Measurements from ENCODE around the gene MGA.

Gene MGA

DNA sequence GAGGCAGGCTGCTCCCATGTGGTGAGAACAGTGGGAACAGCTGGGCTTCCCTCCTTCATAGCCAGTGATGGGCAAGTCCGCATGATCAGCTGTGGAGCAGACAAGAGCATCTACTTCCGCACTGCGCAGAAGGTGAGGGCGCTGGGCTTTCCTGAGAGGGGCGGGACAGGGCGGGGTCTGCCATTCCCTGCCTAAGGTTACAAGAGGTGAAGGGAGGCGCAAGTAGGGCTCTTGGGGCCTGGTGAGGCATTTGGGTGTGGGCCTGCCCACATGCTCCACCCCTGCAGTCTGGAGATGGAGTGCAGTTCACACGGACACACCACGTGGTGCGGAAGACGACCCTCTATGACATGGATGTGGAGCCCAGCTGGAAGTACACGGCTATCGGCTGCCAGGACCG is 157.1 kb downstream of the MGA start:
- Histone ChIP-seq H3K4me3 (ENCODE audit: low read length in 2 of 2) (no peak overlapping the region), H3K23ac (ENCODE audit: low read depth, low read length, poor library complexity) (no peak overlapping the region), H3K9ac (ENCODE audit: low read depth, low read length, poor library complexity) (no peak overlapping the region), H3K9me3 (replicated peaks in 1 of 2; ENCODE audit: control insufficient read depth in 2 of 2, insufficient read depth in 1 of 2, low read depth in 1 of 2, low read length in 2 of 2) (no peaks in the 10 kb centered on the region), H3K18ac (ENCODE audit: low read length) (no peak overlapping the region), H2BK5ac (ENCODE audit: low read length) (no peak overlapping the region), H2BK12ac (ENCODE audit: low read length) (no peak overlapping the region), H2BK15ac (ENCODE audit: low read length) (no peak overlapping the region), H3K79me1 (ENCODE audit: low read depth, low read length) (no peaks in the 10 kb centered on the region), H3K27ac (replicated peaks; ENCODE audit: low read length) (no peak overlapping the region), H3K14ac (ENCODE audit: low read length) (no peak overlapping the region), H3K36me3 (replicated peaks in 1 of 2; ENCODE audit: control insufficient read depth in 2 of 2, insufficient read depth in 2 of 2, low read length in 2 of 2) (peaks cover 26 to 72% of the 10 kb centered on the region in 2 donors), H4K91ac (ENCODE audit: low read depth, low read length, poor library complexity) (no peak overlapping the region), H3K4me2 (ENCODE audit: insufficient read depth, low read length, poor library complexity, severe bottlenecking) (no peak overlapping the region), H3K4me1 (ENCODE audit: control insufficient read depth in 2 of 2, insufficient read depth in 1 of 2, low read depth in 1 of 2, low read length in 2 of 2) (no peaks in the 10 kb centered on the region), H2BK120ac (ENCODE audit: low read depth, low read length) (no peak overlapping the region), H2AK5ac (ENCODE audit: low read depth, low read length) (no peak overlapping the region), H3K4ac (ENCODE audit: low read length) (no peak overlapping the region), H4K8ac (ENCODE audit: low read depth, low read length) (no peak overlapping the region), H3K27me3 (ENCODE audit: control insufficient read depth in 3 of 3, insufficient read depth in 3 of 3, low read depth in 1 of 3, low read length in 3 of 3) (no peaks in the 10 kb centered on the region), H2AFZ (ENCODE audit: low read length) (no peak overlapping the region)
- no CpG with 5 or more reads among the region's 14 CpGs for WGBS, 2 donors (ENCODE audit: extremely low coverage in 2 of 2, insufficient read length in 2 of 2, insufficient replicate concordance in 1 of 2)
- no peak for DNase-seq (ENCODE audit: low spot score)

DNA sequence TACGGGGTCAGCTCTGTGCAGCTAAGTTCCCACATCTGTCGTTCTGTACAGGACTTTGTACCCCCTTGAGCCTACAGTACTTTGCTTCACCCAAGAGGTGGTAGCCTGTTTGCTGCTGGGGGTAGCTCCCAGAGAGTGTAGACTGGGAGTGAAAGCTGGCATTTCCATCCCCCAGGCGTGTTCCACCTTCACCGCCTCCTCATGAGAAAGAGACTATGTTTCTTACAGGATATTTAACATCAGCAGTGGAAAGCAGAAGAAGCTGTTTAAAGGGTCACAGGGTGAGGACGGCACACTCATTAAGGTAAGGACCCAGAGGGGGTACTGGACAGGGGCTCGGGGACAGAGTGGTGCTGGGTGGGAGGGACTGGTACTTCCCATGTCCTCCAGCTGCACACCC is 157.6 kb downstream of the MGA start:
- H2BK5ac ChIP-seq (ENCODE audit: low read length), result no peak overlapping the region
- H2BK12ac ChIP-seq (ENCODE audit: low read length), result no peak overlapping the region
- H3K4me2 ChIP-seq (ENCODE audit: insufficient read depth, low read length, poor library complexity, severe bottlenecking), result no peak overlapping the region
- H3K14ac ChIP-seq (ENCODE audit: low read length), result no peak overlapping the region
- no peaks in the 10 kb centered on the region for H3K79me1 ChIP-seq (ENCODE audit: low read depth, low read length)
- no peak overlapping the region for H3K9ac ChIP-seq (ENCODE audit: low read depth, low read length, poor library complexity)
- no peaks in the 10 kb centered on the region for H3K4me1 ChIP-seq (ENCODE audit: control insufficient read depth in 2 of 2, insufficient read depth in 1 of 2, low read depth in 1 of 2, low read length in 2 of 2)
- H3K27ac ChIP-seq (replicated peaks; ENCODE audit: low read length), result no peak overlapping the region
- no peak overlapping the region for H3K4me3 ChIP-seq (ENCODE audit: low read length in 2 of 2)
- no peak overlapping the region for H2AK5ac ChIP-seq (ENCODE audit: low read depth, low read length)
- no peak overlapping the region for H3K23ac ChIP-seq (ENCODE audit: low read depth, low read length, poor library complexity)
- no peak for DNase-seq (ENCODE audit: low spot score)
- WGBS, 2 donors (ENCODE audit: extremely low coverage in 2 of 2, insufficient read length in 2 of 2, insufficient replicate concordance in 1 of 2), result no CpG with 5 or more reads among the region's 6 CpGs
- H4K91ac ChIP-seq (ENCODE audit: low read depth, low read length, poor library complexity), result no peak overlapping the region
- H3K9me3 ChIP-seq (replicated peaks in 1 of 2; ENCODE audit: control insufficient read depth in 2 of 2, insufficient read depth in 1 of 2, low read depth in 1 of 2, low read length in 2 of 2), result no peaks in the 10 kb centered on the region
- no peak overlapping the region for H2AFZ ChIP-seq (ENCODE audit: low read length)
- H3K36me3 ChIP-seq (replicated peaks in 1 of 2; ENCODE audit: control insufficient read depth in 2 of 2, insufficient read depth in 2 of 2, low read length in 2 of 2), result peaks cover 28 to 77% of the 10 kb centered on the region in 2 donors
- no peak overlapping the region for H3K4ac ChIP-seq (ENCODE audit: low read length)
- H4K8ac ChIP-seq (ENCODE audit: low read depth, low read length), result no peak overlapping the region
- H2BK15ac ChIP-seq (ENCODE audit: low read length), result no peak overlapping the region
- no peak overlapping the region for H2BK120ac ChIP-seq (ENCODE audit: low read depth, low read length)
- H3K27me3 ChIP-seq (ENCODE audit: control insufficient read depth in 3 of 3, insufficient read depth in 3 of 3, low read depth in 1 of 3, low read length in 3 of 3), result no peaks in the 10 kb centered on the region
- H3K18ac ChIP-seq (ENCODE audit: low read length), result no peak overlapping the region

DNA sequence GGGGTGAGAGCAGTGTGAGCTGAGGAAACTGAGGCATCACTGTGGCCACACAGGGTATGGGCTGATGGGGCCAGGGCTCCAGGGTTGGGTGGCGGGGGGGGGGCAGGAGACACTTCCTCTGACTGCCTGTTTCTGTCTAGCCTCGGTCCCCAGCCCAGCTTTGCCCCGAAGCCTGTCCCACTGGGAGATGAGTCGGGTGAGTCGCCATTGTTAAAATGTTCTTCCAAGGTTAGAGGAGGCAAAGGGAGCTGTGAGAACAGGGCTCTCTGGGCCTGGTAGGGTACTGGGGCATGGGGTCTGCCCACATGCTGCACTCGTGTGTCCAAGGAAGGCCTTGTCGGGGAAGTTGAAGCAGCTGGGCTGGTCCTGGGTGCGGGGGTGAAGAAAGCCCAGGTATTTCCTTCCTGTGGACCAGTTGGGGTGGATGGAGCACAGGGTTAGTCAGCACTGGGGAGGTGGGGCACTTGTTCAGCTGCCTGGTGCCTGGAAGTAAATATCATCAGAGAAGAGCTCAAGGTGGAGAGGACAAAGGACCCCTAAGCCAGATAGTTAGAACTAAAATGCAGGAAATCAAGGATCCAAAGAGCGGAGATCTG is 159.3 kb downstream of the MGA start:
- no CpG with 5 or more reads among the region's 9 CpGs for WGBS, 2 donors (ENCODE audit: extremely low coverage in 2 of 2, insufficient read length in 2 of 2, insufficient replicate concordance in 1 of 2)

DNA sequence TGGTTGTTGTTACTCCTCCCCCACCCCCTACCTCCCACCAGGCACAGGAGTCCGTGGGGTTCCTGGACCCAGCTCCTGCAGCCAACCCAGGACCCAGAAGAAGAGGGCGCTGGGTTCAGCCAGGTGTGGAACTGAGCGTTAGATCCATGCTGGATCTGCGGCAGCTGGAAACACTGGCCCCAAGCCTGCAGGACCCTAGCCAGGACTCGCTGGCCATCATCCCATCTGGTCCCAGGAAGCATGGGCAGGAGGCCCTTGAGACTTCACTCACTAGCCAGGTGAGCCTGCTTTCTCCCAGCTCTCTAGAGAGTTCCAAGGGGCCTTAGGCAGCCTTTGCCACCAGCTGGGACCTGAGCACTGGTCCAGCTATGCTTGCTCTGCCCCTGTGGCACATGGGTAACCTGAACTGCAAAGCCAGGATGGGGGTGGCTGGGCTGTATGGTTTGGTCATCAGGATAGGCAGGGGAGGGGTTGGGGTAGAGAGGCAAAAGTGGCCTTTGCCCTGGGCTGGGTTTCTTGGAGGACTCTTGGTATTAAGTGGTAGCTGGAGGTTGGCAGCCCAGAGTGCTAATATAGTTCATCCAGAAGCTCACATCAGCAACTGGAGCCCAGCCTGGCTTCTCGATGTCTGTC is 160.7 kb downstream of the MGA start:
- no peak overlapping the region for H3K4me2 ChIP-seq (ENCODE audit: insufficient read depth, low read length, poor library complexity, severe bottlenecking)
- no peak overlapping the region for H3K4me3 ChIP-seq (ENCODE audit: low read length in 2 of 2)
- no peak overlapping the region for H3K27ac ChIP-seq (replicated peaks; ENCODE audit: low read length)
- no peak for DNase-seq (ENCODE audit: low spot score)
- H3K4ac ChIP-seq (ENCODE audit: low read length), result no peak overlapping the region
- H3K9ac ChIP-seq (ENCODE audit: low read depth, low read length, poor library complexity), result no peak overlapping the region
- H3K79me1 ChIP-seq (ENCODE audit: low read depth, low read length), result no peaks in the 10 kb centered on the region
- no peak overlapping the region for H2BK15ac ChIP-seq (ENCODE audit: low read length)
- no peak overlapping the region for H2BK5ac ChIP-seq (ENCODE audit: low read length)
- H3K9me3 ChIP-seq (replicated peaks in 1 of 2; ENCODE audit: control insufficient read depth in 2 of 2, insufficient read depth in 1 of 2, low read depth in 1 of 2, low read length in 2 of 2), result no peaks in the 10 kb centered on the region
- H2BK12ac ChIP-seq (ENCODE audit: low read length), result no peak overlapping the region
- H3K27me3 ChIP-seq (ENCODE audit: control insufficient read depth in 3 of 3, insufficient read depth in 3 of 3, low read depth in 1 of 3, low read length in 3 of 3), result no peaks in the 10 kb centered on the region
- H3K36me3 ChIP-seq (replicated peaks in 1 of 2; ENCODE audit: control insufficient read depth in 2 of 2, insufficient read depth in 2 of 2, low read length in 2 of 2), result peaks cover 29 to 83% of the 10 kb centered on the region in 2 donors
- H2AFZ ChIP-seq (ENCODE audit: low read length), result no peak overlapping the region
- no peak overlapping the region for H4K8ac ChIP-seq (ENCODE audit: low read depth, low read length)
- no peak overlapping the region for H3K14ac ChIP-seq (ENCODE audit: low read length)
- no peak overlapping the region for H3K23ac ChIP-seq (ENCODE audit: low read depth, low read length, poor library complexity)
- H3K18ac ChIP-seq (ENCODE audit: low read length), result no peak overlapping the region
- H4K91ac ChIP-seq (ENCODE audit: low read depth, low read length, poor library complexity), result no peak overlapping the region
- no peak overlapping the region for H2AK5ac ChIP-seq (ENCODE audit: low read depth, low read length)
- H3K4me1 ChIP-seq (ENCODE audit: control insufficient read depth in 2 of 2, insufficient read depth in 1 of 2, low read depth in 1 of 2, low read length in 2 of 2), result peaks cover 0 to under 1% of the 10 kb centered on the region in 2 donors
- no peak overlapping the region for H2BK120ac ChIP-seq (ENCODE audit: low read depth, low read length)
- no CpG with 5 or more reads among the region's 6 CpGs for WGBS, 2 donors (ENCODE audit: extremely low coverage in 2 of 2, insufficient read length in 2 of 2, insufficient replicate concordance in 1 of 2)

More for the DNA sequence above, 159.3 kb downstream of the MGA start:
- H3K27ac ChIP-seq (replicated peaks; ENCODE audit: low read length), result no peak overlapping the region
- H4K91ac ChIP-seq (ENCODE audit: low read depth, low read length, poor library complexity), result no peak overlapping the region
- H2BK15ac ChIP-seq (ENCODE audit: low read length), result no peak overlapping the region
- H3K4me2 ChIP-seq (ENCODE audit: insufficient read depth, low read length, poor library complexity, severe bottlenecking), result no peak overlapping the region
- no peaks in the 10 kb centered on the region for H3K79me1 ChIP-seq (ENCODE audit: low read depth, low read length)
- H2BK12ac ChIP-seq (ENCODE audit: low read length), result no peak overlapping the region
- H3K9me3 ChIP-seq (replicated peaks in 1 of 2; ENCODE audit: control insufficient read depth in 2 of 2, insufficient read depth in 1 of 2, low read depth in 1 of 2, low read length in 2 of 2), result no peaks in the 10 kb centered on the region
- no peak overlapping the region for H2AFZ ChIP-seq (ENCODE audit: low read length)
- H2BK120ac ChIP-seq (ENCODE audit: low read depth, low read length), result no peak overlapping the region
- H3K4me1 ChIP-seq (ENCODE audit: control insufficient read depth in 2 of 2, insufficient read depth in 1 of 2, low read depth in 1 of 2, low read length in 2 of 2), result no peaks in the 10 kb centered on the region
- H3K4me3 ChIP-seq (ENCODE audit: low read length in 2 of 2), result no peak overlapping the region
- H3K23ac ChIP-seq (ENCODE audit: low read depth, low read length, poor library complexity), result no peak overlapping the region
- H4K8ac ChIP-seq (ENCODE audit: low read depth, low read length), result no peak overlapping the region
- DNase-seq (ENCODE audit: low spot score), result no peak
- no peak overlapping the region for H2BK5ac ChIP-seq (ENCODE audit: low read length)
- H3K36me3 ChIP-seq (replicated peaks in 1 of 2; ENCODE audit: control insufficient read depth in 2 of 2, insufficient read depth in 2 of 2, low read length in 2 of 2), result peaks cover 29 to 92% of the 10 kb centered on the region in 2 donors
- no peak overlapping the region for H2AK5ac ChIP-seq (ENCODE audit: low read depth, low read length)
- no peak overlapping the region for H3K14ac ChIP-seq (ENCODE audit: low read length)
- H3K4ac ChIP-seq (ENCODE audit: low read length), result no peak overlapping the region
- no peaks in the 10 kb centered on the region for H3K27me3 ChIP-seq (ENCODE audit: control insufficient read depth in 3 of 3, insufficient read depth in 3 of 3, low read depth in 1 of 3, low read length in 3 of 3)
- no peak overlapping the region for H3K18ac ChIP-seq (ENCODE audit: low read length)
- H3K9ac ChIP-seq (ENCODE audit: low read depth, low read length, poor library complexity), result no peak overlapping the region

All from neuronal stem cell (in vitro differentiated cells).